ENCODE measurements around the gene SUCNR1.

Gene SUCNR1

GRCh38 chr3:151906751-151907150 lies 33.3 kb downstream of the SUCNR1 start:
- Histone ChIP-seq H3K14ac (ENCODE audit: low read length in 2 of 2) (no peak overlapping the region), H2BK15ac (ENCODE audit: low read depth, poor library complexity, severe bottlenecking) (no peak overlapping the region), H3K27me3 (ENCODE audit: control insufficient read depth in 1 of 2, insufficient read depth in 1 of 2, low read length in 2 of 2) (no peaks in the 10 kb centered on the region), H3K36me3 (ENCODE audit: control insufficient read depth in 1 of 2, insufficient read depth in 2 of 2, low read depth in 1 of 2, low read length in 2 of 2) (no peaks in the 10 kb centered on the region), H3K4me3 (ENCODE audit: insufficient read depth in 1 of 2, low read depth in 1 of 2, low read length in 2 of 2) (no peak overlapping the region), H2BK5ac (ENCODE audit: low read depth, low read length, poor library complexity, severe bottlenecking) (no peak overlapping the region), H4K91ac (ENCODE audit: low read length) (no peak overlapping the region), H2BK120ac (ENCODE audit: low read depth, low read length) (no peak overlapping the region), H3K4me1 (ENCODE audit: control insufficient read depth, insufficient read depth, low read depth, low read length) (peaks cover 1% of the 10 kb centered on the region), H2AFZ (ENCODE audit: low read depth, low read length) (no peak overlapping the region), H3K23ac (ENCODE audit: low read length in 2 of 2) (no peak overlapping the region), H3K4me2 (ENCODE audit: low read length, poor library complexity, severe bottlenecking) (no peak overlapping the region), H2BK12ac (ENCODE audit: low read length in 2 of 2) (no peak overlapping the region), H3K9ac (ENCODE audit: low read length) (no peak overlapping the region), H3K4ac (ENCODE audit: low read depth in 1 of 2, low read length in 2 of 2) (no peak overlapping the region), H4K8ac (ENCODE audit: low read length) (no peak overlapping the region), H3K79me1 (replicated peaks; ENCODE audit: low read length, poor library complexity, severe bottlenecking) (no peaks in the 10 kb centered on the region), H3K18ac (ENCODE audit: low read depth in 1 of 2, low read length in 2 of 2) (no peak overlapping the region), H2AK5ac (ENCODE audit: low read length, severe bottlenecking) (no peak overlapping the region), H3K27ac (ENCODE audit: low read length, poor library complexity, severe bottlenecking) (no peak overlapping the region), H3K9me3 (ENCODE audit: control insufficient read depth, low read length) (no peaks in the 10 kb centered on the region)
- DNase-seq: no peak
- 100% methylated on average over 1 of the region's 2 CpGs for WGBS

- peak overlapping the region; percentile 39 for H2AFZ ChIP-seq (ENCODE audit: low read depth, low read length)
- no peaks in the 10 kb centered on the region for H3K27me3 ChIP-seq (ENCODE audit: control insufficient read depth in 1 of 2, insufficient read depth in 1 of 2, low read length in 2 of 2)
- no peak overlapping the region for H3K4me3 ChIP-seq (ENCODE audit: insufficient read depth in 1 of 2, low read depth in 1 of 2, low read length in 2 of 2)
- no peaks in the 10 kb centered on the region for H3K79me1 ChIP-seq (replicated peaks; ENCODE audit: low read length, poor library complexity, severe bottlenecking)
- H2BK5ac ChIP-seq (ENCODE audit: low read depth, low read length, poor library complexity, severe bottlenecking): no peak overlapping the region
- H2BK15ac ChIP-seq (ENCODE audit: low read depth, poor library complexity, severe bottlenecking): no peak overlapping the region
- H2BK120ac ChIP-seq (ENCODE audit: low read depth, low read length): no peak overlapping the region
- H4K91ac ChIP-seq (ENCODE audit: low read length): peak overlapping the region; percentile 80
- no peak overlapping the region for H3K14ac ChIP-seq (ENCODE audit: low read length in 2 of 2)
- 96% methylated on average over 2 of the region's 3 CpGs for WGBS
- H3K27ac ChIP-seq (ENCODE audit: low read length, poor library complexity, severe bottlenecking): no peak overlapping the region
- peak overlapping the region in 1 of 2 experiments; percentile 61 for H3K4ac ChIP-seq (ENCODE audit: low read depth in 1 of 2, low read length in 2 of 2)
- no peak for DNase-seq
- no peak overlapping the region for H3K4me2 ChIP-seq (ENCODE audit: low read length, poor library complexity, severe bottlenecking)
- peak overlapping the region; percentile 76 to 92 for H3K18ac ChIP-seq (ENCODE audit: low read depth in 1 of 2, low read length in 2 of 2)
- H2BK12ac ChIP-seq (ENCODE audit: low read length in 2 of 2): peak overlapping the region; percentile 86 to 90
- no peak overlapping the region for H3K23ac ChIP-seq (ENCODE audit: low read length in 2 of 2)
- H3K4me1 ChIP-seq (ENCODE audit: control insufficient read depth, insufficient read depth, low read depth, low read length): peaks cover 1% of the 10 kb centered on the region
- H3K9ac ChIP-seq (ENCODE audit: low read length): no peak overlapping the region
- no peak overlapping the region for H2AK5ac ChIP-seq (ENCODE audit: low read length, severe bottlenecking)
- no peaks in the 10 kb centered on the region for H3K36me3 ChIP-seq (ENCODE audit: control insufficient read depth in 1 of 2, insufficient read depth in 2 of 2, low read depth in 1 of 2, low read length in 2 of 2)
- H4K8ac ChIP-seq (ENCODE audit: low read length): no peak overlapping the region
- no peaks in the 10 kb centered on the region for H3K9me3 ChIP-seq (ENCODE audit: control insufficient read depth, low read length)
Measured at GRCh38 chr3:151908399-151908798, 35.0 kb downstream of the SUCNR1 start.

- H3K4me2 ChIP-seq (ENCODE audit: low read length, poor library complexity, severe bottlenecking): no peak overlapping the region
- H3K4ac ChIP-seq (ENCODE audit: low read depth in 1 of 2, low read length in 2 of 2): peak overlapping the region in 1 of 2 experiments; percentile 28
- H3K14ac ChIP-seq (ENCODE audit: low read length in 2 of 2): no peak overlapping the region
- no peak overlapping the region for H4K91ac ChIP-seq (ENCODE audit: low read length)
- H3K18ac ChIP-seq (ENCODE audit: low read depth in 1 of 2, low read length in 2 of 2): no peak overlapping the region
- H2BK120ac ChIP-seq (ENCODE audit: low read depth, low read length): no peak overlapping the region
- H3K27me3 ChIP-seq (ENCODE audit: control insufficient read depth in 1 of 2, insufficient read depth in 1 of 2, low read length in 2 of 2): no peaks in the 10 kb centered on the region
- no peak overlapping the region for H3K4me3 ChIP-seq (ENCODE audit: insufficient read depth in 1 of 2, low read depth in 1 of 2, low read length in 2 of 2)
- no peak overlapping the region for H2BK15ac ChIP-seq (ENCODE audit: low read depth, poor library complexity, severe bottlenecking)
- no peak overlapping the region for H2AK5ac ChIP-seq (ENCODE audit: low read length, severe bottlenecking)
- H3K79me1 ChIP-seq (replicated peaks; ENCODE audit: low read length, poor library complexity, severe bottlenecking): no peaks in the 10 kb centered on the region
- no peak overlapping the region for H2AFZ ChIP-seq (ENCODE audit: low read depth, low read length)
- no peaks in the 10 kb centered on the region for H3K4me1 ChIP-seq (ENCODE audit: control insufficient read depth, insufficient read depth, low read depth, low read length)
- H2BK12ac ChIP-seq (ENCODE audit: low read length in 2 of 2): no peak overlapping the region
- H3K9me3 ChIP-seq (ENCODE audit: control insufficient read depth, low read length): no peaks in the 10 kb centered on the region
- H3K36me3 ChIP-seq (ENCODE audit: control insufficient read depth in 1 of 2, insufficient read depth in 2 of 2, low read depth in 1 of 2, low read length in 2 of 2): no peaks in the 10 kb centered on the region
- H4K8ac ChIP-seq (ENCODE audit: low read length): no peak overlapping the region
- no peak for DNase-seq
- H2BK5ac ChIP-seq (ENCODE audit: low read depth, low read length, poor library complexity, severe bottlenecking): no peak overlapping the region
- WGBS: 0% methylated on average over 1 of the region's 1 CpG
- no peak overlapping the region for H3K23ac ChIP-seq (ENCODE audit: low read length in 2 of 2)
- H3K27ac ChIP-seq (ENCODE audit: low read length, poor library complexity, severe bottlenecking): no peak overlapping the region
- no peak overlapping the region for H3K9ac ChIP-seq (ENCODE audit: low read length)
Measured at GRCh38 chr3:151909681-151910405, 36.4 kb downstream of the SUCNR1 start.

GRCh38 chr3:151911462-151911861 lies 38.0 kb downstream of the SUCNR1 start:
- WGBS: 95% methylated on average over 1 of the region's 1 CpG
- no peak overlapping the region for H3K9ac ChIP-seq (ENCODE audit: low read length)
- no peak overlapping the region for H3K23ac ChIP-seq (ENCODE audit: low read length in 2 of 2)
- no peak overlapping the region for H2BK5ac ChIP-seq (ENCODE audit: low read depth, low read length, poor library complexity, severe bottlenecking)
- no peak overlapping the region for H3K14ac ChIP-seq (ENCODE audit: low read length in 2 of 2)
- no peak overlapping the region for H3K4me3 ChIP-seq (ENCODE audit: insufficient read depth in 1 of 2, low read depth in 1 of 2, low read length in 2 of 2)
- H3K27me3 ChIP-seq (ENCODE audit: control insufficient read depth in 1 of 2, insufficient read depth in 1 of 2, low read length in 2 of 2): no peaks in the 10 kb centered on the region
- H3K4ac ChIP-seq (ENCODE audit: low read depth in 1 of 2, low read length in 2 of 2): peak overlapping the region in 1 of 2 experiments; percentile 7
- H3K9me3 ChIP-seq (ENCODE audit: control insufficient read depth, low read length): no peaks in the 10 kb centered on the region
- H3K4me2 ChIP-seq (ENCODE audit: low read length, poor library complexity, severe bottlenecking): no peak overlapping the region
- H3K36me3 ChIP-seq (ENCODE audit: control insufficient read depth in 1 of 2, insufficient read depth in 2 of 2, low read depth in 1 of 2, low read length in 2 of 2): no peaks in the 10 kb centered on the region
- no peak overlapping the region for H2AFZ ChIP-seq (ENCODE audit: low read depth, low read length)
- no peak overlapping the region for H4K8ac ChIP-seq (ENCODE audit: low read length)
- no peaks in the 10 kb centered on the region for H3K4me1 ChIP-seq (ENCODE audit: control insufficient read depth, insufficient read depth, low read depth, low read length)
- H2BK15ac ChIP-seq (ENCODE audit: low read depth, poor library complexity, severe bottlenecking): no peak overlapping the region
- peak overlapping the region in 1 of 2 experiments; percentile 86 for H2BK12ac ChIP-seq (ENCODE audit: low read length in 2 of 2)
- no peak overlapping the region for H2BK120ac ChIP-seq (ENCODE audit: low read depth, low read length)
- H2AK5ac ChIP-seq (ENCODE audit: low read length, severe bottlenecking): no peak overlapping the region
- no peak overlapping the region for H4K91ac ChIP-seq (ENCODE audit: low read length)
- no peaks in the 10 kb centered on the region for H3K79me1 ChIP-seq (replicated peaks; ENCODE audit: low read length, poor library complexity, severe bottlenecking)
- no peak overlapping the region for H3K18ac ChIP-seq (ENCODE audit: low read depth in 1 of 2, low read length in 2 of 2)
- DNase-seq: no peak
- H3K27ac ChIP-seq (ENCODE audit: low read length, poor library complexity, severe bottlenecking): no peak overlapping the region

Data from mesenchymal stem cell (in vitro differentiated cells and primary cell).